ENCODE measurements around the gene AMN1. TPM values are rescaled to one million over a fixed set of nuclear protein-coding genes. Genes with fewer than 3 reads are reported as not detected.
A peak's percentile ranks its signal among the peaks of the same experiment; 100 is the strongest.

AMN1 gene
- total and polyA plus RNA-seq, 2 of the 13 experiments (the other 11 are each of a cell fraction or from before 2014, with no cell fraction given), result 7.5 to 26.5 TPM

DNA sequence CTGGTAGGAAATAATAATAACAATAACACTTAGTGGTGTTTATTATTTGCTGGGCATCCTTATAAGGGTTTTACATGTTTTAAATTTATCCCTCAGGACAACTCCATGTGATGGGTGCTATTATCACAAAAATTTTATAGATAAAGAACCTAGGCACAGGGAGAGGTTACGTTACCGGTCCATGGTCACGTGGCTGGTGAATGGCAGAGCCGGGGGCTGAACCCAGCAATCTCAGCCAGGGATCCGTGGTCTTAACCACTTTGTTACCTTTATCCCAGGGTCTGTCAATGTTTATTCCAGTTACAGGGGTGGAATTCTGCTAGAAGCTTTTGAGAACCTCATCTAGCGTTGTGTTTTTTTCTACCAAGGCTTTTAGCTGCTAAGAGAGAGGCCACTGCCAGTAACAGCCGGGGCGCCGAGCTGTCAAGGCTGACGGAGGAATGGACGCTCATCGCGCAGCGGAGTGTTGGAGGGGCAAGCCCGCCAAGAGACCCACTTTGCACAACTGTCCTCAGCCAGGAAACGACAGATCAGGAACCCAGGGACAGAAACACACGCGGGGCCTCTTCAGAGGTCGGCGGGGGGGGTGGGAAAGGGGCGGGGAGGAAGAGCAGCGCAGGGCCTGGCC, 418 bp downstream of the AMN1 start (continued):
- TF ChIP-seq, protein P1, sequence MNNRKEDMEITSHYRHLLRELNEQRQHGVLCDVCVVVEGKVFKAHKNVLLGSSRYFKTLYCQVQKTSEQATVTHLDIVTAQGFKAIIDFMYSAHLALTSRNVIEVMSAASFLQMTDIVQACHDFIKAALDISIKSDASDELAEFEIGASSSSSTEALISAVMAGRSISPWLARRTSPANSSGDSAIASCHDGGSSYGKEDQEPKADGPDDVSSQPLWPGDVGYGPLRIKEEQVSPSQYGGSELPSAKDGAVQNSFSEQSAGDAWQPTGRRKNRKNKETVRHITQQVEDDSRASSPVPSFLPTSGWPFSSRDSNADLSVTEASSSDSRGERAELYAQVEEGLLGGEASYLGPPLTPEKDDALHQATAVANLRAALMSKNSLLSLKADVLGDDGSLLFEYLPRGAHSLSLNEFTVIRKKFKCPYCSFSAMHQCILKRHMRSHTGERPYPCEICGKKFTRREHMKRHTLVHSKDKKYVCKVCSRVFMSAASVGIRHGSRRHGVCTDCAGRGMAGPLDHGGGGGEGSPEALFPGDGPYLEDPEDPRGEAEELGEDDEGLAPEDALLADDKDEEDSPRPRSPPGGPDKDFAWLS (CRISPR knock-in tag; IDR thresholded peaks at IDR 0.05; ENCODE audit: borderline replicate concordance), result no peak
- TF ChIP-seq ZNF615 (CRISPR knock-in tag; IDR thresholded peaks at IDR 0.05; ENCODE audit: borderline replicate concordance) (no peak), ZNF570 (CRISPR knock-in tag; IDR thresholded peaks at IDR 0.05; ENCODE audit: borderline replicate concordance) (no peak), ZNF770 (CRISPR knock-in tag; IDR thresholded peaks at IDR 0.05) (no peak), BORCS8-MEF2B (CRISPR knock-in tag; IDR thresholded peaks at IDR 0.05) (peak; percentile 3; the same call in 1 of the 2 replicates), KDM2A (CRISPR knock-in tag; IDR thresholded peaks at IDR 0.05; ENCODE audit: borderline replicate concordance, low read depth) (peak; percentile 5; the same call in 1 of the 2 replicates), ZNF556 (CRISPR knock-in tag; IDR thresholded peaks at IDR 0.05; ENCODE audit: borderline replicate concordance) (no peak), THAP11 (CRISPR knock-in tag; IDR thresholded peaks at IDR 0.05) (no peak), CENPX (CRISPR knock-in tag; IDR thresholded peaks at IDR 0.05) (no peak), PRPF4 (IDR thresholded peaks at IDR 0.05; ENCODE audit: low read depth, low read length, poor library complexity, severe bottlenecking) (no peak), USF2 (IDR thresholded peaks at IDR 0.05; ENCODE audit: low read depth, low read length) (peak; percentile 68), USF2 (CRISPR knock-in tag; IDR thresholded peaks at IDR 0.05; ENCODE audit: borderline replicate concordance) (peak; percentile 87; the same call in 1 of the 2 replicates), PCBP2 (optimal IDR thresholded peaks at IDR 0.05; ENCODE audit: low read depth, low read length, poor library complexity, severe bottlenecking) (no peak), ETV6 (CRISPR knock-in tag; conservative IDR thresholded peaks at IDR 0.05) (no peak), ZNF260 (CRISPR knock-in tag; IDR thresholded peaks at IDR 0.05; ENCODE audit: borderline replicate concordance, low read depth) (no peak), KLF15 (CRISPR knock-in tag; IDR thresholded peaks at IDR 0.05; ENCODE audit: borderline replicate concordance) (no peak), TBP (CRISPR knock-in tag; IDR thresholded peaks at IDR 0.05) (no peak), ZNF430 (CRISPR knock-in tag; IDR thresholded peaks at IDR 0.05) (peak; percentile 18; the same call in 1 of the 2 replicates), ZNF878 (CRISPR knock-in tag; IDR thresholded peaks at IDR 0.05) (0 out of 2 replicates have a peak, but pooled peaks have one; percentile 17)
- TF ChIP-seq, protein P2, sequence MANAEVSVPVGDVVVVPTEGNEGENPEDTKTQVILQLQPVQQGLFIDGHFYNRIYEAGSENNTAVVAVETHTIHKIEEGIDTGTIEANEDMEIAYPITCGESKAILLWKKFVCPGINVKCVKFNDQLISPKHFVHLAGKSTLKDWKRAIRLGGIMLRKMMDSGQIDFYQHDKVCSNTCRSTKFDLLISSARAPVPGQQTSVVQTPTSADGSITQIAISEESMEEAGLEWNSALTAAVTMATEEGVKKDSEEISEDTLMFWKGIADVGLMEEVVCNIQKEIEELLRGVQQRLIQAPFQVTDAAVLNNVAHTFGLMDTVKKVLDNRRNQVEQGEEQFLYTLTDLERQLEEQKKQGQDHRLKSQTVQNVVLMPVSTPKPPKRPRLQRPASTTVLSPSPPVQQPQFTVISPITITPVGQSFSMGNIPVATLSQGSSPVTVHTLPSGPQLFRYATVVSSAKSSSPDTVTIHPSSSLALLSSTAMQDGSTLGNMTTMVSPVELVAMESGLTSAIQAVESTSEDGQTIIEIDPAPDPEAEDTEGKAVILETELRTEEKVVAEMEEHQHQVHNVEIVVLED (CRISPR knock-in tag; IDR thresholded peaks at IDR 0.05; ENCODE audit: borderline replicate concordance), result no peak
- TF ChIP-seq, protein P3, sequence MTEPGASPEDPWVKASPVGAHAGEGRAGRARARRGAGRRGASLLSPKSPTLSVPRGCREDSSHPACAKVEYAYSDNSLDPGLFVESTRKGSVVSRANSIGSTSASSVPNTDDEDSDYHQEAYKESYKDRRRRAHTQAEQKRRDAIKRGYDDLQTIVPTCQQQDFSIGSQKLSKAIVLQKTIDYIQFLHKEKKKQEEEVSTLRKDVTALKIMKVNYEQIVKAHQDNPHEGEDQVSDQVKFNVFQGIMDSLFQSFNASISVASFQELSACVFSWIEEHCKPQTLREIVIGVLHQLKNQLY (CRISPR knock-in tag; IDR thresholded peaks at IDR 0.05), result 0 out of 2 replicates have a peak, but pooled peaks have one; percentile 59

Data from HepG2 (cell line).